K562 (cell line): ENCODE results near the gene ARHGAP18. TPM values are rescaled to one million over a fixed set of nuclear protein-coding genes. Genes with fewer than 3 reads are reported as not detected.

Experiments
- ATAC-seq: fragments of 200-7000 bp; cut with Tn5 transposase; 3 replicates; pipeline ENCODE4 v1.9.1; 2020; ENCODE audit warnings: moderate library complexity
- BruUV-seq: library from RNA; stranded (reverse); fragments of 400-500 nt; replicated peaks from 2 replicates; lab custom pipeline; 2021; lab: Mats Ljungman, UMichigan
- CTCF ChIA-PET: fragments of 300-600 bp; formaldehyde crosslinking; extraction: SDS; loops from one replicate; lab custom pipeline; 2021; ENCODE audit warnings: low intra/inter-chr PET ratio; lab: Yijun Ruan, JAX
- POLR2A ChIA-PET: fragments of 300-600, 350-650 bp; sonication (Branson Sonifier 250); formaldehyde crosslinking; extraction: SDS; loops from one replicate; lab custom pipeline; 2021; ENCODE audit warnings: antibody characterized with exemption, inconsistent platforms; lab: Yijun Ruan, JAX
- DNase-seq, 4 experiments: peaks; one replicate each; pipeline versions ENCODE4 v3.0.0 to v3.0.0-alpha.2; 2011 to 2018; ENCODE audit warnings: low spot score in 3 of 4, mixed read lengths in 3 of 4; ENCODE audit errors: extremely low read depth in 1 of 4
- FAIRE-seq: peaks from 2 replicates; lab custom pipeline; 2011; peaks lifted over from hg19 to GRCh38; lab: Jason Lieb, UNC
- H2AFZ ChIP-seq: 2 replicates; pipeline ENCODE4 v1.6.0; 2011; ENCODE audit warnings: low read depth, low read length, control low read depth, inconsistent platforms
- H3K27ac ChIP-seq: fragments of 200-600 bp; 3 replicates; pipeline ENCODE4 v1.8.0; 2011; ENCODE audit warnings: low read depth, mild to moderate bottlenecking, control low read depth, inconsistent platforms, low read length, moderate library complexity, mixed read lengths; ENCODE audit errors: extremely low read depth
- H3K27me3 ChIP-seq, 2 experiments: fragments of 300-600 bp in 1 of 2; 2 replicates in 1 of 2; 3 replicates in 1 of 2; pipeline versions ENCODE4 v1.6.0 to v1.8.0; 2011; ENCODE audit warnings: inconsistent platforms in 2 of 2, low read length in 2 of 2, mild to moderate bottlenecking in 1 of 2, mixed read lengths in 1 of 2, moderate library complexity in 1 of 2; ENCODE audit not compliant: control insufficient read depth in 2 of 2, insufficient read depth in 2 of 2
- H3K36me3 ChIP-seq: fragments of 300-600 bp; 3 replicates; pipeline ENCODE4 v1.8.0; 2011; ENCODE audit warnings: mild to moderate bottlenecking, low read length, inconsistent platforms; ENCODE audit not compliant: control insufficient read depth, insufficient read depth
- H3K4me1 ChIP-seq, 2 experiments: fragments of 200-600 bp in 1 of 2; replicated peaks in 1 of 2; 2 replicates in 1 of 2; 3 replicates in 1 of 2; pipeline versions ENCODE4 v1.5.1 to v1.8.0; 2011; ENCODE audit warnings: inconsistent platforms in 2 of 2, low read length in 2 of 2, mild to moderate bottlenecking in 1 of 2, mixed read lengths in 1 of 2, moderate library complexity in 1 of 2; ENCODE audit not compliant: control insufficient read depth in 2 of 2, insufficient read depth in 2 of 2
- H3K4me2 ChIP-seq: 2 replicates; pipeline ENCODE4 v1.6.1; 2011; ENCODE audit warnings: low read length, control low read depth, inconsistent platforms, mixed read lengths; ENCODE audit not compliant: insufficient read depth
- H3K4me3 ChIP-seq: fragments of 200-600 bp; sonication (generic), shearing (Covaris generic); 2 replicates; pipeline ENCODE4 v1.5.1; 2016; ENCODE audit warnings: control low read depth, inconsistent platforms
- H3K79me2 ChIP-seq: fragments of 200-600 bp; 3 replicates; pipeline ENCODE4 v1.8.0; 2011; ENCODE audit warnings: low read length, inconsistent platforms; ENCODE audit not compliant: control insufficient read depth, insufficient read depth
- H3K9ac ChIP-seq, 2 experiments: 2 replicates each; pipeline versions ENCODE4 v1.6.0 to v1.6.1; 2011; ENCODE audit warnings: low read depth in 2 of 2, low read length in 2 of 2, control low read depth in 1 of 2, inconsistent platforms in 1 of 2, mild to moderate bottlenecking in 1 of 2, mixed read lengths in 1 of 2; ENCODE audit not compliant: insufficient read depth in 1 of 2
- H3K9me1 ChIP-seq: one replicate; pipeline ENCODE4 v1.6.0; 2011; ENCODE audit warnings: inconsistent platforms, mild to moderate bottlenecking, low read length, moderate library complexity; ENCODE audit not compliant: control insufficient read depth, insufficient read depth
- H3K9me3 ChIP-seq: replicated peaks from 2 replicates; pipeline ENCODE4 v1.5.1; 2011; ENCODE audit warnings: low read depth, low read length, inconsistent platforms; ENCODE audit not compliant: control insufficient read depth, insufficient read depth
- H4K20me1 ChIP-seq: replicated peaks from 2 replicates; pipeline ENCODE4 v1.6.1; 2011; ENCODE audit warnings: low read length, inconsistent platforms, mixed read lengths; ENCODE audit not compliant: control insufficient read depth, insufficient read depth
- BRF1 ChIP-seq: IDR thresholded peaks from 3 replicates; pipeline ENCODE4 v1.6.1; 2011; ENCODE audit warnings: borderline replicate concordance, mild to moderate bottlenecking; ENCODE audit not compliant: insufficient read length; ENCODE audit errors: extremely low read depth
- POLR2AphosphoS2 ChIP-seq: IDR thresholded peaks from 2 replicates; pipeline ENCODE4 v1.6.1; 2012; ENCODE audit warnings: low read length, improper control_type of control experiment
- SRSF3 ChIP-seq: fragments of 200-400 bp; formaldehyde crosslinking; IDR thresholded peaks from 2 replicates; pipeline ENCODE4 v1.6.1; 2016; ENCODE audit warnings: mild to moderate bottlenecking, low read length, moderate library complexity; ENCODE audit not compliant: insufficient read depth
- U2AF1 ChIP-seq: fragments of 200-400 bp; formaldehyde crosslinking; optimal IDR thresholded peaks from 2 replicates; pipeline ENCODE3; 2017; ENCODE audit warnings: mild to moderate bottlenecking, low read depth, low read length, moderate library complexity
- ZNF592 ChIP-seq: fragments of 450-650 bp; IDR thresholded peaks from 2 replicates; pipeline ENCODE4 v1.6.1; 2017; ENCODE audit warnings: antibody characterized with exemption, mild to moderate bottlenecking
- ZNF639 ChIP-seq, 2 experiments: fragments of 200-800 bp in 1 of 2; sonication (Bioruptor generic) in 1 of 2; sonication (generic) in 1 of 2; formaldehyde crosslinking in 1 of 2; IDR thresholded peaks in 1 of 2; conservative IDR thresholded peaks in 1 of 2; 2 replicates each; pipeline versions ENCODE4 v1.5.0 to v1.6.1; 2016 to 2020; ENCODE audit warnings: missing compliant biosample characterization in 1 of 2, missing genetic modification characterization in 1 of 2, missing genetic modification reagents in 1 of 2
- ZNF668 ChIP-seq: fragments of 250-450 bp; sonication (Bioruptor Pico); IDR thresholded peaks from 2 replicates; pipeline ENCODE4 v1.8.0; 2022; ENCODE audit warnings: mild to moderate bottlenecking, inconsistent platforms
- ZNF785 ChIP-seq: fragments of 250-450 bp; sonication (Bioruptor Pico); IDR thresholded peaks from 2 replicates; pipeline ENCODE4 v1.4.0; 2020; ENCODE audit warnings: mild to moderate bottlenecking
- WGBS: fragments of 100-300 bp; shearing (Covaris generic); methylation state at CpG from one replicate; pipeline ENCODE4 v1.1.6; 2016; ENCODE audit warnings: low coverage, mixed read lengths; ENCODE audit not compliant: insufficient coverage; ENCODE audit errors: missing lambda C conversion rate; 5-methylcytosine and 5-hydroxymethylcytosine counted together
- in situ Hi-C: fragments of 300-500 bp; cut with MboI; formaldehyde crosslinking; loops from 4 replicates; pipeline ENCODE4 v1.15.0; 2018; ENCODE audit warnings: inconsistent platforms, mixed read lengths
- intact Hi-C: fragments of 100-400 bp; cut with micrococcal nuclease; formaldehyde crosslinking; loops from 2 replicates; pipeline ENCODE4 v1.14.2; 2022
- polyA plus RNA-seq, 8 experiments: library from polyadenylated mRNA; depleted of rRNA in 4 of 8; stranded (reverse) in 5 of 8; unstranded in 3 of 8; fragments of >200 nt; fragmentation: Nextera tagmentation in 2 of 8; fragmentation: Illumina TruSeq in 1 of 8; extraction: Ambion mirVana in 2 of 8; extraction: Trizol in 1 of 8; gene quantifications; 2 replicates each; pipeline versions ENCODE4 v1.2.1 to v1.2.3, GENCODE V29; 2011 to 2014; ENCODE audit warnings: inconsistent platforms in 1 of 8, missing spikeins in 1 of 8
- total RNA-seq, 7 experiments: library from RNA; depleted of rRNA in 6 of 7; stranded (reverse); fragments of >200 nt in 6 of 7; fragmentation: Illumina TruSeq in 2 of 7; extraction: Trizol in 2 of 7; gene quantifications; 2 replicates each; pipeline versions ENCODE4 v1.2.1 to v1.2.3, GENCODE V29; 2011 to 2021; ENCODE audit warnings: low replicate concordance in 1 of 7

The ARHGAP18 gene
- total and polyA plus RNA-seq, 9 of the 15 experiments (the other 6 are each of a cell fraction or from before 2014, with no cell fraction given), result 13.3 to 29.7 (median 21.1) TPM

GRCh38 chr6:129635396-129636130, 74.4 kb downstream of the ARHGAP18 start:
- DNase-seq, result no peak
- no peak overlapping the region for H3K27ac ChIP-seq
- H3K79me2 ChIP-seq, result no peaks in the 10 kb centered on the region
- H3K4me3 ChIP-seq, result no peak overlapping the region
- H4K20me1 ChIP-seq, result no peaks in the 10 kb centered on the region
- H3K4me2 ChIP-seq, result no peak overlapping the region
- FAIRE-seq, result no peak
- in situ Hi-C loops, result no loop called here
- H3K36me3 ChIP-seq, result peaks cover 33% of the 10 kb centered on the region
- ChIA-PET POLR2A (no interaction called here), CTCF (no interaction called here)
- no peak for ATAC-seq
- no peaks in the 10 kb centered on the region for H3K9me1 ChIP-seq
- no peak overlapping the region for H2AFZ ChIP-seq
- intact Hi-C loops, result no loop called here
- no peaks in the 10 kb centered on the region; a peak in 1 of 5 replicates for H3K4me1 ChIP-seq
- TF ChIP-seq POLR2AphosphoS2, result no peak
- no peak for TF ChIP-seq SRSF3
- TF ChIP-seq ZNF668 (CRISPR knock-in tag), result no peak
- no peak for TF ChIP-seq ZNF639 (CRISPR knock-in tag; conservative IDR thresholded peaks at IDR 0.05 in 1 of 2, IDR thresholded peaks at IDR 0.05 in 1 of 2)
- TF ChIP-seq ZNF785 (CRISPR knock-in tag), result no peak
- no peak for TF ChIP-seq ZNF592
- TF ChIP-seq BRF1, result no peak
- no peak for TF ChIP-seq U2AF1
- H3K9ac ChIP-seq, result no peak overlapping the region
- no TSS peak for BruUV-seq
- no peaks in the 10 kb centered on the region for H3K9me3 ChIP-seq
- WGBS, result 69% methylated on average over 3 of the region's 3 CpGs
- no peaks in the 10 kb centered on the region for H3K27me3 ChIP-seq
